Central memory CD4-positive, alpha-beta T cell (primary cell): ENCODE data around the gene PUS1.
A peak's percentile ranks its signal among the peaks of the same experiment; 100 is the strongest.
"Not testable (repeated sequence)": the region's sequence is repeated elsewhere in the genome, so short reads cannot be mapped to it uniquely, and the experiment has no call there.

Experiments used
- DNase-seq: peaks from one replicate; pipeline ENCODE4 v3.0.0; 2022

The PUS1 gene

GRCh38 chr12:131963381-131963780, 34.3 kb downstream of the PUS1 start:
- peak; percentile 46 for DNase-seq

DNA sequence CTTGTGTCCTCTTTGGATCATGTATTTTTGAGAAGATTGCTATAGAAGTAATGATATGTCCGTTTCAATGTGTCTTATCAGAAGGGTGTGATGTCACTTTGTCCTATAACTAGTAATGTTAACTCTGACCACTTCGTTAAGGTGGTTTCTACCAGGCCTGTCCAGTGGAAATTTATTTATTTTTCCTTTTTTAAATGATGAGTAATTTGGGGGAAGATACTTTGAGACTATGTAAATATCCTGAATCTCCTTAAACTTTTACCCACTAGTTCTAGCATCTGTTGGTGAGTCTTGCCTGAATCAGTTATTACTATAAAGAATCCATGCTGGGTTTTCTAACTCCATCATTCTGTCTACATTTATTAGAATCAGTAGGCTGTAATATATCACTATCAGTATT, 36.0 kb downstream of the PUS1 start:
- no peak for DNase-seq

- no peak for DNase-seq
Measured at GRCh38 chr12:131971226-131971625, 42.1 kb downstream of the PUS1 start.

- DNase-seq: no peak
Measured at GRCh38 chr12:131975228-131975627, 46.2 kb downstream of the PUS1 start.

GRCh38 chr12:131979606-131980005, 50.5 kb downstream of the PUS1 start:
- no peak for DNase-seq

- no peak for DNase-seq
Measured at GRCh38 chr12:131980263-131980662, 51.2 kb downstream of the PUS1 start.

GRCh38 chr12:131981388-131981787, 52.3 kb downstream of the PUS1 start:
- no peak for DNase-seq

DNA sequence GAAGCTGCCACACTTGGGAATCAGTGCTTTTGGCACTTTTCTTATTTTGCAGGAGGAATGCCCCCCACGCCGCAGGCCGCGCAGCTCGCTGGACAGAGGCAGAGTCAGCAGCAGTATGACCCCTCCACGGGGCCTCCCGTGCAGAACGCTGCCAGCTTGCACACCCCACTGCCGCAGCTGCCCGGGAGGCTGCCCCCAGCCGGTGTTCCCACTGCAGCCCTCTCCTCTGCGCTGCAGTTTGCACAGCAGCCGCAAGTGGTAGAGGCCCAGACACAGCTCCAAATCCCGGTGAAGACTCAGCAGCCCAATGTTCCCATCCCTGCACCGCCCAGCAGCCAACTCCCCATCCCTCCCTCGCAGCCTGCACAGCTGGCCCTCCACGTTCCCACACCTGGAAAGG, 53.0 kb downstream of the PUS1 start:
- no peak for DNase-seq

GRCh38 chr12:131983026-131983425, 54.0 kb downstream of the PUS1 start:
- DNase-seq: no peak

GRCh38 chr12:131983554-131983953, 54.5 kb downstream of the PUS1 start:
- DNase-seq: no peak

DNA sequence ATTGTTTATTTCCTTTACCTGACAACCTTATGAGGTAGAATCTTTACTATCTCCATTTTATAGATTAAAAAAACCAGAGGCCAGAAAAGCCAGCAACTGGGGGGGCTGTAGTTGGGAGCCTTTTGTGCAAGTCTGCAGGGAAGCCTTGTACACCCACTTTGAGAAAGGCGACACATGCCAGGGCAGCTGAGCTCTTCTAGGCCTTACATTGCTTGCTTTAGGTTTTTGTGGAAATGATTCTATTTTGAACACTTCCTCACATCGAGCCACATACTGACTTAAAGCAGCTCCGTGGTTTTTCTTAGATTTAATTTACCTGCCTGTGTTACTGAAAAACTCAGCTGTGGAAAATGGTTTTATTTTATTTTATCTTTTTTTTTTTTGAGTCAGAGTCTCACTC, 55.3 kb downstream of the PUS1 start:
- DNase-seq: no peak

DNA sequence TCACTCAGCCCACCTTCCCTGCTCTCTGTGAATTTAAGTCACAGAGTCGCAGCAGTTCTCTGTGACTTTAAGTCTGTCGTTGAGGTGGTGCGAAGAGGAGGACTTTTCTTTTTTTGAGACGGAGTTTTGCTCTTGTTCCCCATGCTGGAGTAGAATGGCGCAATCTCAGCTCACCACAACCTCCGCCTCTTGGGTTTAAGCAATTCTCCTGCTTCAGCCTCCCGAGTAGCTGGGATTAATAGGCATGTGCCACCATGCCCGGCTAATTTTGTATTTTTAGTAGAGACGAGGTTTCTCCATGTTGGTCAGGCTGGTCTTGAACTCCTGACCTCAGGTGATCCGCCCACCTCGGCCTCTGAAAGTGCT, 56.4 kb downstream of the PUS1 start:
- DNase-seq: not testable (repeated sequence)

DNA sequence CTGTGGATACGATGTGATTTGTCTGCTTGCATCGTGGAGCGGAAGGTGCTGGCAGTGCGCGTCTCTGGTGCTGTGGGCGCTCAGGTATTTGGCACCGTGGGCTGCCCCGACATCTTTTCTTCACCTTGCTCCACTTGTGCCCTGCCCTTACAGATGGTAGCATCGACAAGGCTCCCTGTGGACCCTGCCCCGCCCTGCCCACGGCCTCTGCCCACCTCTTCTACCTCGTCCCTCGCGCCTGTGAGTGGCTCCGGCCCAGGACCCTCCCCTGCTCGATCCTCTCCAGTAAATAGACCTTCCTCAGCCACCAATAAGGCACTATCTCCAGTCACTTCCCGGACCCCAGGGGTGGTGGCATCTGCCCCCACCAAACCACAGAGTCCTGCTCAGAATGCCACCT, 57.3 kb downstream of the PUS1 start:
- no peak for DNase-seq

DNA sequence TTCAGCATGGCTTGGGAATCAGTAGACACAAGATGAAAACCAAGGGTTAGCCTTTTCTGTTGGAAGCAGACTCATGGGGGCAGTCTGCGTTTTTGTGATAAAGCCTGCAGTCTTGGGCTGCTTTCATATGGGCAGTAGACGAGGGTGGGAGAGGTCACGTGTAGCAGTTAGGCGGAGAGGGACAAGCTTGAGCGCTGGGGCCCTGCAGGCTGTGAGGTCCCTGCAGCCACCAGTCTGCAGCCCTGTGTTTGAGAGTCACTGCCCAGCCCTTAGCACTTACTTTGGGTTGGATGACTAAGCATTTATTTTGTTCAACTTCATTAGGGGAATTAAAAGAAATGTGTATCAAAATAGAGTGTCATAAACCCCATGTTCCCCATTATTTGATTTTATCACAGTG, 57.8 kb downstream of the PUS1 start:
- DNase-seq: no peak

GRCh38 chr12:131987552-131987951, 58.5 kb downstream of the PUS1 start:
- no peak for DNase-seq

GRCh38 chr12:131988054-131988796, 59.1 kb downstream of the PUS1 start:
- DNase-seq: no peak

DNA sequence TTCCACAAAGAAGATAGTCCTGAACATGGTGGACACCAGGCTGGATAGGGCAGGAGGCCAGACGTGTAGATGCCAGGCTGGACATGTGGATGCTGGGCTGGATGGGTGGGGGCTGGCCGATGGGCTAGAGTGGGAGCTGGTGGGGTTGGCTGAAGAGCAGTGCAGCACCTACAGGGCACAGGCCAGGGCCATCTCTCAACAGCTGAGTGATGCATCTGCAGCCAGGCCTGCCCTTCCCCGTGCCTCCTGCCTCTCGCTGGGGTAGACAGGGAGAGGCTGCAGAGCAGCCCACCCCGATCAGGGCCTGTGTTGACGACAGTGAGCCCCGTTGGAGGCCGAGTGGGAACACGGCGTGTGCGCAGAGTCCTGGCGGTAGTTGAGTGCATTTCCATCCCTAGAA, 59.9 kb downstream of the PUS1 start:
- DNase-seq: no peak

DNA sequence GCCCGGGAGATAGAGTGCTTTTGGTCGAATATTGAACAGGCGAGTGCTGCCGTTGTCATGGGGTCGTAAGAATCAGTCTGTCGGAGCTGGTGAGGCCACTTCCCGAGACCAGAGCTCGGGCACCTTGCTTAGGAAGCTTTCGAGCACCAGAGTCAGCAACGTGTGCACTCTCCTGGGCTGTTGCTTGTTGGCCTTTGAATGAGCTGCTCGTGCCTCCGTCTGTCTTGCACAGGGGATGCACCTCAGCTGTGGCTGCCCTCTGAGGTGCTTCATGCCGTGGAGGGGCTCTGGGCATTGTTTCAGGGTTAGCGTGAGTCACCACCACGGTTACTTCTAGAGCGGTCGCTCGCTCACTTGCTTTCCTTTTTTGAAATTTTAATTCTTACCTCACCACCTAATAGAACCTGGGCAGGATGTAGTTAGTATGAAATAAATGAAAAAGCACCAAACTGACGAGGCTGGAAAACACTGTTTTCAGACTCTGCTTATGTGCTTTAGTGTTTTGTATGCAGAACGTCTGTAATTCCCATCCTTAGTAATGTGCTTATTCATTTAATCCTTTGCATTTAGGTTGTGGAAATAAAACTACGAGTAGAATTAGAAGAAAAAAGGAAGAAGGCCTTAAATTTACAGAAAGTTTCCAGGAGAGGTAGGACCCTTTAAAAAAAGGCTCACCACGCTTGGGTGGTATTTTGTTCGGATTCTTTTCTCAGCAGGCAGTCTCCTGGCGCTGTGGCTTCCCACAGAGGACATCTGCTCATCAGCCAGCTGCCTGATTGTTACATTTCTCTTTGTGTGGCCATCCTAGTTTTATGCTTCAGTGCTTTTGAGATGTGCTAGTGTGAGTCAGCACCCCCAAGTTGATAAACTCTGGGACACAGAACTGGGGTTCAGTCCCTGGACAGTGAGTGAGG, 61.2 kb downstream of the PUS1 start:
- DNase-seq: no peak

DNA sequence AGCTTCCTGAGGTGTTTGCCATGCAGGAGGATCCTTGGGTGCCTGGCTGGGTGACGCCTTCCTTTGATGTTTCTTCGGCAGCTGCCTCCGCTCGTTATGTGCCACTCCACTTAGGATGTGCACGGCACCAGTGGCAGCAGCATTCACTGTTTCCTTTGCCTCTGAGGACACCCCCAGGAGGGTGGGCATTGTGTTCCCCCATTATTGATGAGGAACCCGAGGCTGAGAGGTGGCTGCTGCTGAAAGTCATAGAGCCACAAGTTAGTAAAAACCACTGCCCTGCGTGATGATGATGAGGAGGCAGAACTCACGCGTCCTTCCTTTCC, 61.9 kb downstream of the PUS1 start:
- DNase-seq: no peak

- no peak for DNase-seq
Measured at GRCh38 chr12:131991816-131992430, 62.8 kb downstream of the PUS1 start.

GRCh38 chr12:131994589-131994988, 65.5 kb downstream of the PUS1 start:
- DNase-seq: no peak
